ENCODE measurements around the gene C19orf12. TPM values are rescaled to one million over a fixed set of nuclear protein-coding genes. Genes with fewer than 3 reads are reported as not detected.

The C19orf12 gene
- total RNA-seq, 1 donor from 2014 or later: 48.6 TPM

GRCh38 chr19:29702161-29702962 is 12.7 kb downstream of the C19orf12 start:
- H3K36me3 ChIP-seq: peaks cover 47% of the 10 kb centered on the region
- intact Hi-C loops (cut with micrococcal nuclease): no loop called here
- H3K4me1 ChIP-seq: peaks cover 16% of the 10 kb centered on the region
- H3K27ac ChIP-seq (replicated peaks): no peak overlapping the region
- H3K9me3 ChIP-seq (replicated peaks): no peaks in the 10 kb centered on the region
- TF ChIP-seq CTCF (IDR thresholded peaks at IDR 0.05; ENCODE audit: borderline replicate concordance): no peak
- no peaks in the 10 kb centered on the region for H3K27me3 ChIP-seq (ENCODE audit: low read depth)
- H3K4me3 ChIP-seq: no peak overlapping the region
- no peak for DNase-seq

GRCh38 chr19:29700498-29700897 is 14.6 kb downstream of the C19orf12 start:
- Histone ChIP-seq H3K27me3 (ENCODE audit: low read depth) (no peaks in the 10 kb centered on the region), H3K4me3 (no peak overlapping the region), H3K9me3 (replicated peaks) (no peaks in the 10 kb centered on the region), H3K27ac (replicated peaks) (no peak overlapping the region), H3K36me3 (peaks cover 34% of the 10 kb centered on the region), H3K4me1 (no peaks in the 10 kb centered on the region)
- no peak for DNase-seq
- intact Hi-C loops (cut with micrococcal nuclease): no loop called here
- TF ChIP-seq CTCF (IDR thresholded peaks at IDR 0.05; ENCODE audit: borderline replicate concordance): no peak

GRCh38 chr19:29699861-29700260 is 15.2 kb downstream of the C19orf12 start:
- H3K4me3 ChIP-seq: no peak overlapping the region
- no peaks in the 10 kb centered on the region for H3K9me3 ChIP-seq (replicated peaks)
- peaks cover under 1% of the 10 kb centered on the region for H3K4me1 ChIP-seq
- H3K27ac ChIP-seq (replicated peaks): no peak overlapping the region
- peaks cover 30% of the 10 kb centered on the region for H3K36me3 ChIP-seq
- DNase-seq: no peak
- intact Hi-C loops (cut with micrococcal nuclease): no loop called here
- H3K27me3 ChIP-seq (ENCODE audit: low read depth): no peaks in the 10 kb centered on the region
- no peak for TF ChIP-seq CTCF (IDR thresholded peaks at IDR 0.05; ENCODE audit: borderline replicate concordance)

GRCh38 chr19:29697523-29698261 is 17.4 kb downstream of the C19orf12 start:
- Histone ChIP-seq H3K9me3 (replicated peaks) (no peaks in the 10 kb centered on the region), H3K4me3 (no peak overlapping the region), H3K4me1 (peaks cover 8% of the 10 kb centered on the region), H3K27ac (replicated peaks) (no peak overlapping the region), H3K36me3 (peaks cover 17% of the 10 kb centered on the region), H3K27me3 (ENCODE audit: low read depth) (no peaks in the 10 kb centered on the region)
- intact Hi-C loops (cut with micrococcal nuclease): no loop called here
- DNase-seq: no peak
- no peak for TF ChIP-seq CTCF (IDR thresholded peaks at IDR 0.05; ENCODE audit: borderline replicate concordance)

- H3K36me3 ChIP-seq: peaks cover 5% of the 10 kb centered on the region
- H3K4me3 ChIP-seq: no peak overlapping the region
- no peaks in the 10 kb centered on the region for H3K27me3 ChIP-seq (ENCODE audit: low read depth)
- H3K4me1 ChIP-seq: peaks cover 8% of the 10 kb centered on the region
- no peak for TF ChIP-seq CTCF (IDR thresholded peaks at IDR 0.05; ENCODE audit: borderline replicate concordance)
- H3K9me3 ChIP-seq (replicated peaks): no peaks in the 10 kb centered on the region
- intact Hi-C loops (cut with micrococcal nuclease): no loop called here
- DNase-seq: no peak
- H3K27ac ChIP-seq (replicated peaks): no peak overlapping the region
Measured at GRCh38 chr19:29696565-29696846, 18.6 kb downstream of the C19orf12 start.
